ENCODE results near the gene PLCB1. TPM values are rescaled to one million over a fixed set of nuclear protein-coding genes. Genes with fewer than 3 reads are reported as not detected.
A peak's percentile ranks its signal among the peaks of the same experiment; 100 is the strongest.

The PLCB1 gene
- total and polyA plus RNA-seq, 3 experiments from 2014 or later = 8.5 to 9.9 (median 8.8) TPM

- H3K9me3 ChIP-seq (ENCODE audit: low read length) = no peaks in the 10 kb centered on the region
- no peaks in the 10 kb centered on the region for H3K27me3 ChIP-seq (ENCODE audit: insufficient read depth, low read length, poor library complexity, severe bottlenecking)
- no peak overlapping the region for H3K4me3 Mint-ChIP-seq
- no peaks in the 10 kb centered on the region for H3K4me1 ChIP-seq (ENCODE audit: insufficient read depth, low read length)
- no peaks in the 10 kb centered on the region for H3K4me1 Mint-ChIP-seq
- peaks cover 27 to 44% (median 31%) of the 10 kb centered on the region in 5 donors for H3K9me3 Mint-ChIP-seq
- H3K27ac Mint-ChIP-seq = no peak overlapping the region
- H3K36me3 ChIP-seq (ENCODE audit: insufficient read depth, low read length) = no peaks in the 10 kb centered on the region
- H3K4me3 ChIP-seq (ENCODE audit: low read length) = no peak overlapping the region
- no peaks in the 10 kb centered on the region for H3K27me3 Mint-ChIP-seq
- DNase-seq = no peak
- ChIA-PET CTCF (no interaction called here), POLR2A (no interaction called here)
- H3K36me3 Mint-ChIP-seq = peaks cover 0 to 17% (median 0%) of the 10 kb centered on the region in 3 donors
- H3K27ac ChIP-seq (ENCODE audit: low read depth, low read length) = no peak overlapping the region
Observed at GRCh38 chr20:8895472-8895871, 763.4 kb downstream of the PLCB1 start.

DNA sequence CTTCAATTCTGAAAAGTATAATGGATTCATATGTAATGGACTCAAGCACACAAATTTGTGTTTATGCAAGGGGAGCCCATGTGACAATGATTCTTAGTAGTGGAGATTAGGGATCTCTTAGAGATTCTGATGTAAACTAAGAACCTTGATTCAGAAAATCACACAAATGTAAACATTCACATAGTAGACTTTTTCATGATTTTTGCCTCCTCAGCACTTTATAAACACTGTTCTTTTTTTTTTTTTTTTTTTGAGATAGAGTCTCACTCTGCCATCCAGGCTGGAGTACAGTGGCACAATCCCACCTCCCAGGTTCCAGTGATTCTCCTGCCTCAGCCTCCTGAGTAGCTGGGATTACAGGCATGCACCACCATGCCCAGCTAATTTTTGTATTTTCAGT, 766.8 kb downstream of the PLCB1 start:
- H3K9me3 Mint-ChIP-seq = peaks cover 24 to 40% (median 27%) of the 10 kb centered on the region in 5 donors

GRCh38 chr20:8901237-8902025, 769.4 kb downstream of the PLCB1 start:
- Histone ChIP-seq H3K36me3 (ENCODE audit: insufficient read depth, low read length) (no peaks in the 10 kb centered on the region), H3K27me3 (ENCODE audit: insufficient read depth, low read length, poor library complexity, severe bottlenecking) (no peaks in the 10 kb centered on the region), H3K9me3 (ENCODE audit: low read length) (no peaks in the 10 kb centered on the region), H3K4me3 (ENCODE audit: low read length) (no peak overlapping the region), H3K4me1 (ENCODE audit: insufficient read depth, low read length) (no peaks in the 10 kb centered on the region), H3K27ac (ENCODE audit: low read depth, low read length) (no peak overlapping the region)
- H3K36me3 Mint-ChIP-seq = peaks cover 0 to 3% (median 0%) of the 10 kb centered on the region in 3 donors
- H3K27me3 Mint-ChIP-seq = no peaks in the 10 kb centered on the region
- POLR2A ChIA-PET = no interaction called here
- no peak for DNase-seq
- no peaks in the 10 kb centered on the region for H3K4me1 Mint-ChIP-seq
- CTCF ChIA-PET = interaction anchor here (1.2 kb wide), 1 partner anchor 13 kb away, joined by 3 read pairs; no protein-coding TSS in a partner anchor
- H3K27ac Mint-ChIP-seq = no peak overlapping the region
- peaks cover 3 to 15% (median 8%) of the 10 kb centered on the region in 5 donors for H3K9me3 Mint-ChIP-seq
- no peak overlapping the region for H3K4me3 Mint-ChIP-seq

More for the DNA sequence above, 766.8 kb downstream of the PLCB1 start:
- Mint-ChIP-seq H3K27ac (no peak overlapping the region), H3K36me3 (peaks cover 0 to 12% (median 0%) of the 10 kb centered on the region in 3 donors), H3K27me3 (no peaks in the 10 kb centered on the region), H3K4me1 (no peaks in the 10 kb centered on the region), H3K4me3 (no peak overlapping the region)
- no peaks in the 10 kb centered on the region for H3K36me3 ChIP-seq (ENCODE audit: insufficient read depth, low read length)
- no peak for DNase-seq
- ChIA-PET POLR2A (no interaction called here), CTCF (no interaction called here)
- no peak overlapping the region for H3K27ac ChIP-seq (ENCODE audit: low read depth, low read length)
- no peaks in the 10 kb centered on the region for H3K27me3 ChIP-seq (ENCODE audit: insufficient read depth, low read length, poor library complexity, severe bottlenecking)
- no peaks in the 10 kb centered on the region for H3K4me1 ChIP-seq (ENCODE audit: insufficient read depth, low read length)
- H3K4me3 ChIP-seq (ENCODE audit: low read length) = no peak overlapping the region
- H3K9me3 ChIP-seq (ENCODE audit: low read length) = no peaks in the 10 kb centered on the region

DNA sequence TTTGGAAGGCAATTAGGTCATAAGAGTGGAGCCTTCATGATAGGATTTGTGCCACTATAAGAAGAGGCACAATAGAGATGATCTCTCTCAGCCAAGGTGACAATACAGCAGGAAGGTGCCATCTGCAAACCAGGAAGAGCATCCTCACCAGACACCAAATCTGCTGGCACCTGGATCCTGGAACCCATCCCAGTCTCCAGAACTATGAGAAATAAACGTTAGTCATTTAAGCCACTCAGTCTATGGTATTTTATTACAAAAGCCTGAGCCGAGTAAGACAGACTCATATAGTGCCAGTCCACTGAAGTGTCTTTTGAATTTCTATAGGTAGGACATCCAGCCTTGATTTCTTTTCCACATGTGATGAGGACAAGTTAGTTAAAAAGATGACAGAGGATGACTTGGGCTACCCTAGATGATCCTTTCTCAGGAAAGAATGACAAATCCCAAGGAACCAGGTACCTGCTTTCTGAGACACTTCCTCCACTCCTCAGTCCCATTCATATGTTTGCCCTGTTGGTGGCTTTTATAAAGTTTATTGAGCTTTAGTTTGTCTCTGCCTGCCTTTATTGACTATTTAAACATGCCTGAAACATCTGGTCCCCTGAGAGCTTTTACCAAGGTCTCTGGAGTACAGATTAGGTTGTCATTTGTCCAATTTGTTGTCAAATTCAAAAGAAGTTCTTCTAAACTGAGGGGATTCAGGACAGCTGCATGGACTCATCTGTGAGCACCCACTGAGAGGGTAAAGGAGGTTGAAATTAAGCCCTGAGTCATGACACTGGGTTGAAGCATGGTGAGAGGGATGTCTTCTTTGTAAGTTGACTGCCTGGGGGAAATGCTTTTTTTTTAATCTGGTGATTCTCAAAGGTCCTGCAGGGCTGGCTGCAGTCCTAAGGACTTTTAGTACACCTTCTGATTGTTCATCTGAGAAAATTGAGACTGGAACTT, 771.9 kb downstream of the PLCB1 start:
- Mint-ChIP-seq H3K4me3 (no peak overlapping the region), H3K27me3 (peaks cover 0 to 1% of the 10 kb centered on the region in 2 donors), H3K9me3 (peaks cover 0 to 4% (median 3%) of the 10 kb centered on the region in 5 donors), H3K27ac (no peak overlapping the region), H3K4me1 (no peaks in the 10 kb centered on the region), H3K36me3 (peaks cover 0 to 3% (median 0%) of the 10 kb centered on the region in 3 donors)
- Histone ChIP-seq H3K27ac (ENCODE audit: low read depth, low read length) (no peak overlapping the region), H3K27me3 (ENCODE audit: insufficient read depth, low read length, poor library complexity, severe bottlenecking) (no peaks in the 10 kb centered on the region), H3K9me3 (ENCODE audit: low read length) (no peaks in the 10 kb centered on the region), H3K4me1 (ENCODE audit: insufficient read depth, low read length) (no peaks in the 10 kb centered on the region), H3K4me3 (ENCODE audit: low read length) (no peak overlapping the region), H3K36me3 (ENCODE audit: insufficient read depth, low read length) (no peaks in the 10 kb centered on the region)
- DNase-seq = no peak
- CTCF ChIA-PET = no interaction called here
- POLR2A ChIA-PET = no interaction called here

GRCh38 chr20:8909596-8909995, 777.5 kb downstream of the PLCB1 start:
- Mint-ChIP-seq H3K36me3 (no peaks in the 10 kb centered on the region), H3K4me1 (no peaks in the 10 kb centered on the region), H3K27ac (no peak overlapping the region), H3K9me3 (peaks cover 0 to 2% (median 0%) of the 10 kb centered on the region in 5 donors), H3K4me3 (no peak overlapping the region), H3K27me3 (peaks cover 0 to 1% of the 10 kb centered on the region in 2 donors)
- CTCF ChIA-PET = interaction anchor here (0.7 to 1.5 kb wide), 2 partner anchors 15 to 20 kb away, joined by 3 read pairs; no protein-coding TSS in a partner anchor
- POLR2A ChIA-PET = no interaction called here
- Histone ChIP-seq H3K36me3 (ENCODE audit: insufficient read depth, low read length) (no peaks in the 10 kb centered on the region), H3K27me3 (ENCODE audit: insufficient read depth, low read length, poor library complexity, severe bottlenecking) (no peaks in the 10 kb centered on the region), H3K9me3 (ENCODE audit: low read length) (no peaks in the 10 kb centered on the region), H3K4me3 (ENCODE audit: low read length) (no peak overlapping the region), H3K4me1 (ENCODE audit: insufficient read depth, low read length) (no peaks in the 10 kb centered on the region), H3K27ac (ENCODE audit: low read depth, low read length) (no peak overlapping the region)
- DNase-seq = no peak

DNA sequence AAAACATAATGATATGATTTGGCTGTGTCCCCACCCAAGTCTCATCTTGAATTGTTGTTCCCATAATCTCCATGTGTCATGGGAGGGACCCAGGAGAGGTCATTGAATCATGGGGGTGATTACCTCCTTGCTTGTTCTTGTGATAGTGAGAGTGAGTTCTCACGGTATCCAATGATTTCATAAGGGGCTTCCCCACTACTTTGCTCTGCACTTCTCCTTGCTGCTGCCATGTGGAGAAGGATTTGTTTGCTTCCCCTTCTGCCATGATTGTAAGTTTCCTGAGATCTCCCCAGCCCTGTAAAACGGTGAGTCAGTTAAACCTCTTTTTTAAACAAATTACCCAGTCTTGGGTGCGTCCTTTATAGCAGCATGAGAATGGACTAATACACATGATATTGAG, 780.0 kb downstream of the PLCB1 start:
- Histone ChIP-seq H3K36me3 (ENCODE audit: insufficient read depth, low read length) (no peaks in the 10 kb centered on the region), H3K27ac (ENCODE audit: low read depth, low read length) (no peak overlapping the region), H3K27me3 (ENCODE audit: insufficient read depth, low read length, poor library complexity, severe bottlenecking) (no peaks in the 10 kb centered on the region), H3K4me1 (ENCODE audit: insufficient read depth, low read length) (no peaks in the 10 kb centered on the region), H3K4me3 (ENCODE audit: low read length) (no peak overlapping the region), H3K9me3 (ENCODE audit: low read length) (no peaks in the 10 kb centered on the region)
- Mint-ChIP-seq H3K27me3 (peaks cover 0 to 1% of the 10 kb centered on the region in 2 donors), H3K9me3 (peaks cover 0 to 9% (median 4%) of the 10 kb centered on the region in 5 donors), H3K4me3 (no peak overlapping the region), H3K27ac (no peak overlapping the region), H3K36me3 (peaks cover 0 to 11% (median 2%) of the 10 kb centered on the region in 3 donors), H3K4me1 (no peaks in the 10 kb centered on the region)
- POLR2A ChIA-PET = no interaction called here
- CTCF ChIA-PET = no interaction called here
- DNase-seq = no peak

DNA sequence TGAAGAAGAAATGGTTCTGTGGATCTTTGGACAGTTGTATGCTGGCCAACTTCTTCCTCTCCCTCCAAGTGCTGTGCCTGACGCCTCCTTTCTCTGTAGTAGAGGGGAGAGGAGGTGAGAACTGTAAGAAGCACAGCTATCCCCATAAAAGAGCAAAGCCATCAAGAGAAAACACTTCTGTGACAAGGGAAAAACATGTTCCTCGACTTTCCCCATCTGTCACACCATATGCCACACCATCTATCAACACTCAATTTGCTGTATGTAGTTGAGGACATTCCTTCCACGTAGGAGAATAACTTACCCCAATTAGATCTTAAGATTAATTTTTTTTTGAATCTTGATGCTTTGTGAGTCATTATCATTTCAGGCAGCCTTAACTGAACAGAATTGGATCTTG, 780.7 kb downstream of the PLCB1 start:
- Mint-ChIP-seq H3K4me1 (no peaks in the 10 kb centered on the region), H3K36me3 (peaks cover 0 to 11% (median 2%) of the 10 kb centered on the region in 3 donors), H3K9me3 (peaks cover 0 to 9% (median 4%) of the 10 kb centered on the region in 5 donors), H3K4me3 (no peak overlapping the region), H3K27ac (no peak overlapping the region), H3K27me3 (peaks cover 0 to under 1% of the 10 kb centered on the region in 2 donors)
- no peak overlapping the region for H3K27ac ChIP-seq (ENCODE audit: low read depth, low read length)
- no peaks in the 10 kb centered on the region for H3K36me3 ChIP-seq (ENCODE audit: insufficient read depth, low read length)
- no peak overlapping the region for H3K4me3 ChIP-seq (ENCODE audit: low read length)
- no peaks in the 10 kb centered on the region for H3K27me3 ChIP-seq (ENCODE audit: insufficient read depth, low read length, poor library complexity, severe bottlenecking)
- DNase-seq = no peak
- ChIA-PET POLR2A (no interaction called here), CTCF (no interaction called here)
- H3K9me3 ChIP-seq (ENCODE audit: low read length) = no peaks in the 10 kb centered on the region
- no peaks in the 10 kb centered on the region for H3K4me1 ChIP-seq (ENCODE audit: insufficient read depth, low read length)

DNA sequence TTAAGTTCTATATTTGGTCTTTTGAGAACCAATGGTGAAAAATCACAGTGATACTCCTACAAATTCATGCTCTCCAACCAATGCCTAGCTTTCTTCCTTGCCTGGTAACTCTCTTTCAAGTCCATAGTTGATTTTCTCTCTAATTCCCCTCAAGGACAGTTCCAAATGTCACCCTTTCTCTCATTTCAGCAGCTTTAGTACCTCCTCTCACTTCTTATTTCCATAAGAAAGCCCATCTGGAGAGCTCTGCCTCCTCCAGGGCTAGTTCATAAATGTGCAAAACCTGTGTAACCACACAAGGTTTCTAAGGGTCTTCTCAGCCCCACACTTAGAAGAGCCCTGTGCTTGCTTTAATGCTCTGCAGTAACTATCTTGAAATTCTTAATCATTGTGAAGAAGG, 781.4 kb downstream of the PLCB1 start:
- no peaks in the 10 kb centered on the region for H3K4me1 Mint-ChIP-seq
- Histone ChIP-seq H3K27ac (ENCODE audit: low read depth, low read length) (no peak overlapping the region), H3K4me3 (ENCODE audit: low read length) (no peak overlapping the region), H3K9me3 (ENCODE audit: low read length) (no peaks in the 10 kb centered on the region), H3K27me3 (ENCODE audit: insufficient read depth, low read length, poor library complexity, severe bottlenecking) (no peaks in the 10 kb centered on the region), H3K36me3 (ENCODE audit: insufficient read depth, low read length) (no peaks in the 10 kb centered on the region), H3K4me1 (ENCODE audit: insufficient read depth, low read length) (no peaks in the 10 kb centered on the region)
- CTCF ChIA-PET = no interaction called here
- H3K36me3 Mint-ChIP-seq = peaks cover 0 to 11% (median 2%) of the 10 kb centered on the region in 3 donors
- H3K9me3 Mint-ChIP-seq = peaks cover 0 to 9% (median 4%) of the 10 kb centered on the region in 5 donors
- POLR2A ChIA-PET = no interaction called here
- DNase-seq = no peak
- no peaks in the 10 kb centered on the region for H3K27me3 Mint-ChIP-seq
- H3K27ac Mint-ChIP-seq = peak overlapping the region in 1 of 8 donors; percentile 89
- no peak overlapping the region for H3K4me3 Mint-ChIP-seq
